Measurements from ENCODE around the gene ANAPC15. TPM values are rescaled to one million over a fixed set of nuclear protein-coding genes. Genes with fewer than 3 reads are reported as not detected.

The ANAPC15 gene
- total and polyA plus RNA-seq, 2 of the 13 experiments (the other 11 are each of a cell fraction or from before 2014, with no cell fraction given) = 18.8 to 25.7 TPM

DNA sequence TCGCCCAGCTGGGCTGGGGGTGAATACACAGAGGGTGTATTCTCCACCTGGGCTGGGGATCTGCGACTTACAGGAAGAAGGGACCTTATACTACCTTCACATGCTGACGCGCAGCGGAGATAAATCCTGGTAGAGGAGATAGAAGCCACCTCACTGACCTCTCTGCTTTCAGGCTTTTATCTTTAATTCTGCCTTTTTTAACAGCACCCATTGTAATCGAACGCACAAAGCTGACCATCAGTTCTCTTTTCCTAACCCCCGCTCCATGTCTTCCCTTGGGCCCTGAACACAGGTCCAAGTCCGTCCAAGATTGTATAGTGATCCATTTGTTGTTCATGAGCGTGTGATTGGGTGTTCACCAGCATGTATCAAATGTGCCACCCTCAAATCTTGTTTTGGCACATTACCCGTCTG lies 8.7 kb downstream of the ANAPC15 start (continued):
- TF ChIP-seq TEAD3 (CRISPR knock-in tag; optimal IDR thresholded peaks at IDR 0.05; ENCODE audit: borderline replicate concordance) (no peak), MED13 (CRISPR knock-in tag; IDR thresholded peaks at IDR 0.05) (no peak), RFX5 (IDR thresholded peaks at IDR 0.05; ENCODE audit: low read depth, low read length) (no peak), CENPT (CRISPR knock-in tag; IDR thresholded peaks at IDR 0.05; ENCODE audit: low read depth) (no peak), ZNF24 (IDR thresholded peaks at IDR 0.05) (no peak), AKAP8 (CRISPR knock-in tag; IDR thresholded peaks at IDR 0.05) (no peak), THRA (CRISPR knock-in tag; IDR thresholded peaks at IDR 0.05; ENCODE audit: borderline replicate concordance) (no peak), POLR2G (IDR thresholded peaks at IDR 0.05; ENCODE audit: low read depth, low read length) (no peak), ZNF3 (CRISPR knock-in tag; IDR thresholded peaks at IDR 0.05) (no peak), TBX3 (IDR thresholded peaks at IDR 0.05; ENCODE audit: borderline replicate concordance) (no peak), ZNF256 (CRISPR knock-in tag; conservative IDR thresholded peaks at IDR 0.05) (0 out of 2 replicates have a peak, but pooled peaks have one; percentile 4), E2F1 (CRISPR knock-in tag; IDR thresholded peaks at IDR 0.05) (no peak), ZNF598 (CRISPR knock-in tag; IDR thresholded peaks at IDR 0.05; ENCODE audit: borderline replicate concordance) (no peak), ZNF180 (CRISPR knock-in tag; IDR thresholded peaks at IDR 0.05; ENCODE audit: borderline replicate concordance, low read depth) (no peak), ARNT (IDR thresholded peaks at IDR 0.05) (no peak), MLLT10 (CRISPR knock-in tag; IDR thresholded peaks at IDR 0.05) (no peak), ESRRA (CRISPR knock-in tag; IDR thresholded peaks at IDR 0.05; ENCODE audit: low read depth) (no peak), ZFP62 (CRISPR knock-in tag; IDR thresholded peaks at IDR 0.05) (no peak), HNRNPUL1 (IDR thresholded peaks at IDR 0.05; ENCODE audit: low read depth, low read length) (no peak), NFIC (IDR thresholded peaks at IDR 0.05; ENCODE audit: low read length) (0 out of 2 replicates have a peak, but pooled peaks have one; percentile 6), ETV5 (CRISPR knock-in tag; IDR thresholded peaks at IDR 0.05; ENCODE audit: borderline replicate concordance) (no peak), ZNF652 (CRISPR knock-in tag; IDR thresholded peaks at IDR 0.05; ENCODE audit: borderline replicate concordance, low read depth) (no peak)
- TF ChIP-seq, protein P1, sequence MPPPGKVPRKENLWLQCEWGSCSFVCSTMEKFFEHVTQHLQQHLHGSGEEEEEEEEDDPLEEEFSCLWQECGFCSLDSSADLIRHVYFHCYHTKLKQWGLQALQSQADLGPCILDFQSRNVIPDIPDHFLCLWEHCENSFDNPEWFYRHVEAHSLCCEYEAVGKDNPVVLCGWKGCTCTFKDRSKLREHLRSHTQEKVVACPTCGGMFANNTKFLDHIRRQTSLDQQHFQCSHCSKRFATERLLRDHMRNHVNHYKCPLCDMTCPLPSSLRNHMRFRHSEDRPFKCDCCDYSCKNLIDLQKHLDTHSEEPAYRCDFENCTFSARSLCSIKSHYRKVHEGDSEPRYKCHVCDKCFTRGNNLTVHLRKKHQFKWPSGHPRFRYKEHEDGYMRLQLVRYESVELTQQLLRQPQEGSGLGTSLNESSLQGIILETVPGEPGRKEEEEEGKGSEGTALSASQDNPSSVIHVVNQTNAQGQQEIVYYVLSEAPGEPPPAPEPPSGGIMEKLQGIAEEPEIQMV (CRISPR knock-in tag; IDR thresholded peaks at IDR 0.05; ENCODE audit: low read depth) = no peak
- TF ChIP-seq, protein P2, sequence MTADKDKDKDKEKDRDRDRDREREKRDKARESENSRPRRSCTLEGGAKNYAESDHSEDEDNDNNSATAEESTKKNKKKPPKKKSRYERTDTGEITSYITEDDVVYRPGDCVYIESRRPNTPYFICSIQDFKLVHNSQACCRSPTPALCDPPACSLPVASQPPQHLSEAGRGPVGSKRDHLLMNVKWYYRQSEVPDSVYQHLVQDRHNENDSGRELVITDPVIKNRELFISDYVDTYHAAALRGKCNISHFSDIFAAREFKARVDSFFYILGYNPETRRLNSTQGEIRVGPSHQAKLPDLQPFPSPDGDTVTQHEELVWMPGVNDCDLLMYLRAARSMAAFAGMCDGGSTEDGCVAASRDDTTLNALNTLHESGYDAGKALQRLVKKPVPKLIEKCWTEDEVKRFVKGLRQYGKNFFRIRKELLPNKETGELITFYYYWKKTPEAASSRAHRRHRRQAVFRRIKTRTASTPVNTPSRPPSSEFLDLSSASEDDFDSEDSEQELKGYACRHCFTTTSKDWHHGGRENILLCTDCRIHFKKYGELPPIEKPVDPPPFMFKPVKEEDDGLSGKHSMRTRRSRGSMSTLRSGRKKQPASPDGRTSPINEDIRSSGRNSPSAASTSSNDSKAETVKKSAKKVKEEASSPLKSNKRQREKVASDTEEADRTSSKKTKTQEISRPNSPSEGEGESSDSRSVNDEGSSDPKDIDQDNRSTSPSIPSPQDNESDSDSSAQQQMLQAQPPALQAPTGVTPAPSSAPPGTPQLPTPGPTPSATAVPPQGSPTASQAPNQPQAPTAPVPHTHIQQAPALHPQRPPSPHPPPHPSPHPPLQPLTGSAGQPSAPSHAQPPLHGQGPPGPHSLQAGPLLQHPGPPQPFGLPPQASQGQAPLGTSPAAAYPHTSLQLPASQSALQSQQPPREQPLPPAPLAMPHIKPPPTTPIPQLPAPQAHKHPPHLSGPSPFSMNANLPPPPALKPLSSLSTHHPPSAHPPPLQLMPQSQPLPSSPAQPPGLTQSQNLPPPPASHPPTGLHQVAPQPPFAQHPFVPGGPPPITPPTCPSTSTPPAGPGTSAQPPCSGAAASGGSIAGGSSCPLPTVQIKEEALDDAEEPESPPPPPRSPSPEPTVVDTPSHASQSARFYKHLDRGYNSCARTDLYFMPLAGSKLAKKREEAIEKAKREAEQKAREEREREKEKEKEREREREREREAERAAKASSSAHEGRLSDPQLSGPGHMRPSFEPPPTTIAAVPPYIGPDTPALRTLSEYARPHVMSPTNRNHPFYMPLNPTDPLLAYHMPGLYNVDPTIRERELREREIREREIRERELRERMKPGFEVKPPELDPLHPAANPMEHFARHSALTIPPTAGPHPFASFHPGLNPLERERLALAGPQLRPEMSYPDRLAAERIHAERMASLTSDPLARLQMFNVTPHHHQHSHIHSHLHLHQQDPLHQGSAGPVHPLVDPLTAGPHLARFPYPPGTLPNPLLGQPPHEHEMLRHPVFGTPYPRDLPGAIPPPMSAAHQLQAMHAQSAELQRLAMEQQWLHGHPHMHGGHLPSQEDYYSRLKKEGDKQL (CRISPR knock-in tag; IDR thresholded peaks at IDR 0.05; ENCODE audit: low read depth) = no peak
